Iris pigment epithelial cell (primary cell): Measurements from ENCODE around the gene DCBLD2.

Experiments
- DNase-seq: peaks from one replicate; pipeline ENCODE4 v3.0.0-alpha.2; 2011; ENCODE audit warnings: low read depth

Gene DCBLD2

GRCh38 chr3:98766924-98767323 is 134.6 kb downstream of the DCBLD2 start:
- DNase-seq = no peak

GRCh38 chr3:98765721-98766120 is 135.8 kb downstream of the DCBLD2 start:
- DNase-seq = peak; percentile 43

- peak; percentile 79 for DNase-seq
Measured at GRCh38 chr3:98764472-98764884, 137.0 kb downstream of the DCBLD2 start.

- DNase-seq = no peak
Measured at GRCh38 chr3:98763819-98764418, 137.6 kb downstream of the DCBLD2 start.

- DNase-seq = peak; percentile 89
Measured at GRCh38 chr3:98763076-98763475, 138.4 kb downstream of the DCBLD2 start, which contains the start of gene ST3GAL6. Gene ST3GAL6 (plus strand): TSS chr3:98763340. CDS start chr3:98768441, 5,101 bp downstream.

- no peak for DNase-seq
Measured at GRCh38 chr3:98761643-98762229, 139.8 kb downstream of the DCBLD2 start.

- no peak for DNase-seq
Measured at GRCh38 chr3:98759629-98760028, 141.9 kb downstream of the DCBLD2 start.

- no peak for DNase-seq
Measured at GRCh38 chr3:98755601-98756000, 145.9 kb downstream of the DCBLD2 start.

GRCh38 chr3:98754483-98754882 is 147.0 kb downstream of the DCBLD2 start:
- DNase-seq = no peak

GRCh38 chr3:98750276-98750919 is 151.1 kb downstream of the DCBLD2 start:
- DNase-seq = peak; percentile 37

GRCh38 chr3:98746882-98747281 is 154.6 kb downstream of the DCBLD2 start:
- peak; percentile 53 for DNase-seq

- DNase-seq = no peak
Measured at GRCh38 chr3:98746122-98746521, 155.4 kb downstream of the DCBLD2 start.
